ENCODE measurements around the gene MYO1B. TPM values are rescaled to one million over a fixed set of nuclear protein-coding genes. Genes with fewer than 3 reads are reported as not detected.

MYO1B gene
- polyA plus RNA-seq, 3 donors, result 0.01 TPM; not detected in 2

- Histone ChIP-seq H3K4me2 (replicated peaks; ENCODE audit: extremely low read depth, low read length, poor library complexity, severe bottlenecking) (no peak overlapping the region), H3K4me3 (replicated peaks in 1 of 3; ENCODE audit: low read depth in 2 of 3, low read length in 3 of 3) (no peak overlapping the region), H3K79me2 (ENCODE audit: insufficient read depth, low read length) (no peaks in the 10 kb centered on the region), H3K36me3 (replicated peaks in 1 of 2; ENCODE audit: control insufficient read depth in 1 of 2, insufficient read depth in 2 of 2, low read length in 2 of 2) (no peaks in the 10 kb centered on the region), H3K27me3 (ENCODE audit: control insufficient read depth in 2 of 2, insufficient read depth in 2 of 2, low read length in 2 of 2) (no peaks in the 10 kb centered on the region), H4K20me1 (ENCODE audit: insufficient read depth, low read length) (no peaks in the 10 kb centered on the region), H3K9me3 (replicated peaks in 1 of 2; ENCODE audit: control insufficient read depth in 1 of 2, insufficient read depth in 1 of 2, low read length in 2 of 2) (no peaks in the 10 kb centered on the region), H3K4me1 (ENCODE audit: control insufficient read depth in 1 of 2, insufficient read depth in 2 of 2, low read length in 2 of 2) (no peaks in the 10 kb centered on the region), H2AFZ (ENCODE audit: insufficient read depth, low read depth, low read length, poor library complexity, severe bottlenecking) (no peak overlapping the region), H3K9ac (ENCODE audit: insufficient read depth, low read length, poor library complexity, severe bottlenecking) (no peak overlapping the region), H3K27ac (ENCODE audit: low read depth in 1 of 2, low read length in 2 of 2) (no peak overlapping the region)
- H3K4me3 Mint-ChIP-seq, result no peak overlapping the region
- intact Hi-C loops (cut with micrococcal nuclease), result no loop called here
- H3K36me3 Mint-ChIP-seq, result no peaks in the 10 kb centered on the region
- DNase-seq, result no peak
- no peak overlapping the region for H3K27ac Mint-ChIP-seq
- WGBS (ENCODE audit: insufficient coverage), result no CpG with 5 or more reads among the region's 1 CpG
- peaks cover 0 to 2% (median 0%) of the 10 kb centered on the region in 3 donors for H3K27me3 Mint-ChIP-seq (ENCODE audit: low read depth in 3 of 3)
- peaks cover 0 to 2% (median 0%) of the 10 kb centered on the region in 7 donors for H3K9me3 Mint-ChIP-seq
- TF ChIP-seq CTCF (IDR thresholded peaks at IDR 0.05), result no peak
- H3K4me1 Mint-ChIP-seq, result no peaks in the 10 kb centered on the region
Measured at GRCh38 chr2:191225126-191225525, 20.1 kb upstream of the MYO1B start.

GRCh38 chr2:191225690-191226089, 19.5 kb upstream of the MYO1B start:
- Histone ChIP-seq H2AFZ (ENCODE audit: insufficient read depth, low read depth, low read length, poor library complexity, severe bottlenecking) (no peak overlapping the region), H3K9ac (ENCODE audit: insufficient read depth, low read length, poor library complexity, severe bottlenecking) (no peak overlapping the region), H4K20me1 (ENCODE audit: insufficient read depth, low read length) (no peaks in the 10 kb centered on the region), H3K36me3 (replicated peaks in 1 of 2; ENCODE audit: control insufficient read depth in 1 of 2, insufficient read depth in 2 of 2, low read length in 2 of 2) (no peaks in the 10 kb centered on the region), H3K4me1 (ENCODE audit: control insufficient read depth in 1 of 2, insufficient read depth in 2 of 2, low read length in 2 of 2) (no peaks in the 10 kb centered on the region), H3K4me2 (replicated peaks; ENCODE audit: extremely low read depth, low read length, poor library complexity, severe bottlenecking) (no peak overlapping the region), H3K27me3 (ENCODE audit: control insufficient read depth in 2 of 2, insufficient read depth in 2 of 2, low read length in 2 of 2) (no peaks in the 10 kb centered on the region), H3K79me2 (ENCODE audit: insufficient read depth, low read length) (no peaks in the 10 kb centered on the region), H3K27ac (ENCODE audit: low read depth in 1 of 2, low read length in 2 of 2) (no peak overlapping the region), H3K4me3 (replicated peaks in 1 of 3; ENCODE audit: low read depth in 2 of 3, low read length in 3 of 3) (no peak overlapping the region), H3K9me3 (replicated peaks in 1 of 2; ENCODE audit: control insufficient read depth in 1 of 2, insufficient read depth in 1 of 2, low read length in 2 of 2) (no peaks in the 10 kb centered on the region)
- intact Hi-C loops (cut with micrococcal nuclease), result no loop called here
- peaks cover 0 to 2% (median 0%) of the 10 kb centered on the region in 7 donors for H3K9me3 Mint-ChIP-seq
- H3K36me3 Mint-ChIP-seq, result no peaks in the 10 kb centered on the region
- no peak overlapping the region for H3K4me3 Mint-ChIP-seq
- TF ChIP-seq CTCF (IDR thresholded peaks at IDR 0.05), result no peak
- WGBS (ENCODE audit: insufficient coverage), result no CpG with 5 or more reads among the region's 1 CpG
- DNase-seq, result no peak
- H3K4me1 Mint-ChIP-seq, result no peaks in the 10 kb centered on the region
- H3K27me3 Mint-ChIP-seq (ENCODE audit: low read depth in 3 of 3), result peaks cover 0 to 2% (median 0%) of the 10 kb centered on the region in 3 donors
- no peak overlapping the region for H3K27ac Mint-ChIP-seq

All from CD14-positive monocyte (primary cell).